Measurements from ENCODE around the gene NENF. TPM values are rescaled to one million over a fixed set of nuclear protein-coding genes. Genes with fewer than 3 reads are reported as not detected.

The NENF gene
- total RNA-seq, 1 experiment from 2014 or later = 71.8 TPM

DNA sequence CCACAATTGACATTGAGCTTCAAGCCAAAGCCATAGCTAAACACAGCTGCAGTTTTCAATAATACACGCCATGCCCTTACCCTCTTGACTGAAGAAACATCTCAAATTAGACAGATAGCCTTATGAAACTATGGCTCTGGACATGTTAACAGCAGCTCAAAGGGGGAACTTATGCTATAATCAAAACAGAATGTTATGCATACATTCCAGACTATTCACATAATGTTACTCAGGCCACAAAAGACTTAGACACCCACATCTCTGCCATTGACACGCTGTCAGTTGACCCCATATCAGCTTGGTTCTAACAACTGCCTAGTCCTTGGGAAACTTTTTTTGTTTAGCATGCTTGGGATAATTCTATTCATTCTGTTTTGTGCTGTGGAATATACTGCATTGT lies 2.3 kb upstream of the NENF start:
- no peak overlapping the region; the same call in 1 of the 2 replicates for H2AFZ ChIP-seq
- no peaks in the 10 kb centered on the region for H3K9me2 ChIP-seq (ENCODE audit: insufficient read depth)
- peaks cover 16% of the 10 kb centered on the region; the same call in 1 of the 2 replicates for H3K79me2 ChIP-seq (ENCODE audit: low read depth)
- POLR2A ChIA-PET (ENCODE audit: unreplicated experiment) = no interaction called here
- no peaks in the 10 kb centered on the region for H4K20me1 ChIP-seq (ENCODE audit: insufficient read depth)
- intact Hi-C loops (cut with micrococcal nuclease; ENCODE audit: unreplicated experiment) = no loop called here
- no peak for DNase-seq
- H3K4me1 ChIP-seq (replicated peaks; ENCODE audit: insufficient read depth) = peaks cover 21% of the 10 kb centered on the region
- H3F3A ChIP-seq (ENCODE audit: insufficient read depth, low read depth) = no peaks in the 10 kb centered on the region; the same call in 1 of the 2 replicates
- H3K27ac ChIP-seq = no peak overlapping the region
- no peaks in the 10 kb centered on the region for H3K36me3 ChIP-seq (ENCODE audit: low read depth)
- H3K4me2 ChIP-seq = no peak overlapping the region
- H3K27me3 ChIP-seq (ENCODE audit: insufficient read depth, low read depth) = no peaks in the 10 kb centered on the region
- TF ChIP-seq EZH2 (IDR thresholded peaks at IDR 0.05; ENCODE audit: low read depth) = no peak
- TF ChIP-seq, protein P1, sequence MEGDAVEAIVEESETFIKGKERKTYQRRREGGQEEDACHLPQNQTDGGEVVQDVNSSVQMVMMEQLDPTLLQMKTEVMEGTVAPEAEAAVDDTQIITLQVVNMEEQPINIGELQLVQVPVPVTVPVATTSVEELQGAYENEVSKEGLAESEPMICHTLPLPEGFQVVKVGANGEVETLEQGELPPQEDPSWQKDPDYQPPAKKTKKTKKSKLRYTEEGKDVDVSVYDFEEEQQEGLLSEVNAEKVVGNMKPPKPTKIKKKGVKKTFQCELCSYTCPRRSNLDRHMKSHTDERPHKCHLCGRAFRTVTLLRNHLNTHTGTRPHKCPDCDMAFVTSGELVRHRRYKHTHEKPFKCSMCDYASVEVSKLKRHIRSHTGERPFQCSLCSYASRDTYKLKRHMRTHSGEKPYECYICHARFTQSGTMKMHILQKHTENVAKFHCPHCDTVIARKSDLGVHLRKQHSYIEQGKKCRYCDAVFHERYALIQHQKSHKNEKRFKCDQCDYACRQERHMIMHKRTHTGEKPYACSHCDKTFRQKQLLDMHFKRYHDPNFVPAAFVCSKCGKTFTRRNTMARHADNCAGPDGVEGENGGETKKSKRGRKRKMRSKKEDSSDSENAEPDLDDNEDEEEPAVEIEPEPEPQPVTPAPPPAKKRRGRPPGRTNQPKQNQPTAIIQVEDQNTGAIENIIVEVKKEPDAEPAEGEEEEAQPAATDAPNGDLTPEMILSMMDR (conservative IDR thresholded peaks at IDR 0.05) = no peak
- no peak overlapping the region for H3K4me3 ChIP-seq
- BruUV-seq (replicated peaks) = no TSS peak
- CTCF ChIA-PET = interaction anchor here (0.6 kb wide), 1 partner anchor 750 kb away, joined by 3 read pairs; no protein-coding TSS in a partner anchor
- no peaks in the 10 kb centered on the region for H3K9me3 ChIP-seq (ENCODE audit: insufficient read depth, low read depth)

DNA sequence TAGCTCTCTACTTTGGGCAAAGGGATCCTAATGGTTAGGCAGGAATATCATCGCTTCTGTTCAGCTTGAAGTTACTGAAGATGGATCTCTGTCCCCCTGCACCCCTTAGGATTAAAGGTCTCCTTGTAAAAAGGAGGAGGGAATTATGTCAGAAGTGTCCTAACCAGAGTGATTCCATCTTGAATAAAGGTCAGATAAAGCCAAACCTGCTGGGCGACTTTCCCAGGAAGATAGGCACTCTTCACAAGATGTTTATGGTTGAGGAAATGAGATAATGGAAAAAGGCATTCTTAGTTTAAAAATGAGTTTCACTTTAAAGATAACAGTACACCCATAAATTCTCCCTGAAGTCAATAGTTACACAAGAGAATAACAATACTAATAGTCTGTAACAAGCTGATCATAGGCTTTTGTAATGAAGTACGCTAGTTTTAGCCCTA lies 1.7 kb upstream of the NENF start:
- H2AFZ ChIP-seq = no peak overlapping the region; the same call in 1 of the 2 replicates
- H3K27ac ChIP-seq = no peak overlapping the region
- no TSS peak for BruUV-seq (replicated peaks)
- no peak for TF ChIP-seq EZH2 (IDR thresholded peaks at IDR 0.05; ENCODE audit: low read depth)
- TF ChIP-seq, protein P1 (conservative IDR thresholded peaks at IDR 0.05) = no peak
- intact Hi-C loops (cut with micrococcal nuclease; ENCODE audit: unreplicated experiment) = no loop called here
- CTCF ChIA-PET = interaction anchor here (0.6 kb wide), 1 partner anchor 750 kb away, joined by 3 read pairs; no protein-coding TSS in a partner anchor
- no peaks in the 10 kb centered on the region for H3K9me3 ChIP-seq (ENCODE audit: insufficient read depth, low read depth)
- H3K4me3 ChIP-seq = no peak overlapping the region
- H3K9me2 ChIP-seq (ENCODE audit: insufficient read depth) = no peaks in the 10 kb centered on the region
- H3F3A ChIP-seq (ENCODE audit: insufficient read depth, low read depth) = no peaks in the 10 kb centered on the region; the same call in 1 of the 2 replicates
- no peaks in the 10 kb centered on the region for H4K20me1 ChIP-seq (ENCODE audit: insufficient read depth)
- peak overlapping the region; percentile 17 for H3K4me2 ChIP-seq
- H3K4me1 ChIP-seq (replicated peaks; ENCODE audit: insufficient read depth) = peaks cover 21% of the 10 kb centered on the region
- POLR2A ChIA-PET (ENCODE audit: unreplicated experiment) = no interaction called here
- H3K36me3 ChIP-seq (ENCODE audit: low read depth) = no peaks in the 10 kb centered on the region
- DNase-seq = no peak
- no peaks in the 10 kb centered on the region for H3K27me3 ChIP-seq (ENCODE audit: insufficient read depth, low read depth)
- peaks cover 19% of the 10 kb centered on the region; the same call in 1 of the 2 replicates for H3K79me2 ChIP-seq (ENCODE audit: low read depth)

DNA sequence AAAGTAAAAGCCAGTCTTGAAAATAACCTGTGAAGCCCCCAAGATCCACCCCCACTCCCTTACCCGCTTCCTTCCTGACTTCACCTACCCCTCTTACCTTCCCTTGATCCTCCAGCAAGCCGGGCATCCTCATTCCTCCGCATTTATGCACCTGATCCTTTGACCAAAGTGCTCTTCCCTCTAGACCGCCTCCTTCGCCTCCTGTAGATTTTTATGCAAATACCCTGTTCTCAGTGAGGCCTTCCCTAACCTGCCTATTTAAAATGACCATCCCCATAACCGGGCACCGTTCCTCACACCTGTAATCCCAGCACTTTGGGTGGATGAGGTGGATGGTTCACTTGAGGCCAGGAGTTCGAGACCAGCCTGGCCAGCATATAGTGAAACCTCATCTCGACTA lies 1.1 kb upstream of the NENF start:
- intact Hi-C loops (cut with micrococcal nuclease; ENCODE audit: unreplicated experiment) = no loop called here
- no peaks in the 10 kb centered on the region for H4K20me1 ChIP-seq (ENCODE audit: insufficient read depth)
- no peaks in the 10 kb centered on the region for H3K9me3 ChIP-seq (ENCODE audit: insufficient read depth, low read depth)
- no peaks in the 10 kb centered on the region for H3K27me3 ChIP-seq (ENCODE audit: insufficient read depth, low read depth)
- H3K79me2 ChIP-seq (ENCODE audit: low read depth) = peaks cover 19% of the 10 kb centered on the region; the same call in 1 of the 2 replicates
- POLR2A ChIA-PET (ENCODE audit: unreplicated experiment) = interaction anchor here (0.7 kb wide), 1 partner anchor 397 kb away, joined by 3 read pairs; no protein-coding TSS in a partner anchor
- CTCF ChIA-PET = no interaction called here
- no peak for TF ChIP-seq EZH2 (IDR thresholded peaks at IDR 0.05; ENCODE audit: low read depth)
- TF ChIP-seq, protein P1 (conservative IDR thresholded peaks at IDR 0.05) = no peak
- H3K36me3 ChIP-seq (ENCODE audit: low read depth) = no peaks in the 10 kb centered on the region
- no peak overlapping the region for H2AFZ ChIP-seq
- no peak overlapping the region for H3K27ac ChIP-seq
- BruUV-seq (replicated peaks) = no TSS peak
- H3F3A ChIP-seq (ENCODE audit: insufficient read depth, low read depth) = no peaks in the 10 kb centered on the region; the same call in 1 of the 2 replicates
- H3K4me2 ChIP-seq = peak overlapping the region; percentile 17; the same call in 1 of the 2 replicates
- H3K4me3 ChIP-seq = no peak overlapping the region
- peaks cover 21% of the 10 kb centered on the region for H3K4me1 ChIP-seq (replicated peaks; ENCODE audit: insufficient read depth)
- no peaks in the 10 kb centered on the region for H3K9me2 ChIP-seq (ENCODE audit: insufficient read depth)
- DNase-seq = no peak
